ENCODE measurements around the gene TBC1D22B.

Gene TBC1D22B

DNA sequence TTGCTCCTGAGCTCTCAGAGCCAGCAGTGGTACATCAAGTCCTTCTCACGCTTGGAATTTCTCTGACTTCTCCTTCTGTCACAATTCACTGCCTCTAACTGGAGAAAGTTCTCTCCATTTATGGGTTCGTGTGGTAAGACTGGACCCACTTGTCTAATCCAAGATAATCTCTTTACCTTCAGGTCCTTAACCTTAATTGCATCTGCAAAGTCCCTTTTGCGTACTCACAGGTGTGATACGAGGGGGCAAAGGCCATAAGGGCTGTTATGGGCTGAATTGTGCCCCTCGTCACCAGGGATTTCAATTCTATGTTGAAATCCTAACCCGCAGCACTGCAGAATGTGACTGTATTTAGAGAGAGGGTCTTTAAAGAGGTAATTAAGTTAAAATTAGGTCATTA is 27.5 kb upstream of the TBC1D22B start:
- DNase-seq (ENCODE audit: low read depth): no peak
- no peak overlapping the region for H3K4me3 ChIP-seq (ENCODE audit: low read length)
- TF ChIP-seq, protein P1, sequence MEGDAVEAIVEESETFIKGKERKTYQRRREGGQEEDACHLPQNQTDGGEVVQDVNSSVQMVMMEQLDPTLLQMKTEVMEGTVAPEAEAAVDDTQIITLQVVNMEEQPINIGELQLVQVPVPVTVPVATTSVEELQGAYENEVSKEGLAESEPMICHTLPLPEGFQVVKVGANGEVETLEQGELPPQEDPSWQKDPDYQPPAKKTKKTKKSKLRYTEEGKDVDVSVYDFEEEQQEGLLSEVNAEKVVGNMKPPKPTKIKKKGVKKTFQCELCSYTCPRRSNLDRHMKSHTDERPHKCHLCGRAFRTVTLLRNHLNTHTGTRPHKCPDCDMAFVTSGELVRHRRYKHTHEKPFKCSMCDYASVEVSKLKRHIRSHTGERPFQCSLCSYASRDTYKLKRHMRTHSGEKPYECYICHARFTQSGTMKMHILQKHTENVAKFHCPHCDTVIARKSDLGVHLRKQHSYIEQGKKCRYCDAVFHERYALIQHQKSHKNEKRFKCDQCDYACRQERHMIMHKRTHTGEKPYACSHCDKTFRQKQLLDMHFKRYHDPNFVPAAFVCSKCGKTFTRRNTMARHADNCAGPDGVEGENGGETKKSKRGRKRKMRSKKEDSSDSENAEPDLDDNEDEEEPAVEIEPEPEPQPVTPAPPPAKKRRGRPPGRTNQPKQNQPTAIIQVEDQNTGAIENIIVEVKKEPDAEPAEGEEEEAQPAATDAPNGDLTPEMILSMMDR (conservative IDR thresholded peaks at IDR 0.05; ENCODE audit: low read length): no peak

DNA sequence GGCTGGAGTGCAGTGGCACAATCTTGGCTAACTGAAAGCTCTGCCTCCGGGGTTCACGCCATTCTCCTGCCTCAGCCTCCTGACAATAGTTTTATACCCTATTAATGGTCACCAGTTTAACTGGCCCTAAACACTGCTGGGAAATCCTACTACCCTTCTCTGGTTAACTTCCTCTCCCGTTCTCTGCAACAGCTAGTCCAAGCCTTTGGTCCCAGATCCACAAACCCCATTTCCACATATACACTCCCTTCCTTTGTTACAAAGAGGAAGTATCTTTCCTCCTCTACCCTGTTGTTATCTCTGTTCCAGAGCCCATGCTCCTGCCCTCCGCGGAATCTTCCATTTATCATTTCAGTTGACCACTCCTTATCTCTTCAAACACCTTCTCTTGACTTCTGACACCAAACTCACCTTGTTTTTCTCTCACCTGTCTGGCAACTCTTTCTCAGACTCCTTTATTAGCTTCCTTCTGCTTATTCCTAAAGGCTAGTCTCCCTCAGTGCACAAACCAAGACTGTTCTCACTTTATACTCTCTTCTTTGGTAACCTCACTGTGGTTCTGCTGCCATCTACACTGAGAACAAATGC is 25.0 kb upstream of the TBC1D22B start:
- TF ChIP-seq, protein P1 (conservative IDR thresholded peaks at IDR 0.05; ENCODE audit: low read length): no peak
- DNase-seq (ENCODE audit: low read depth): no peak
- no peak overlapping the region for H3K4me3 ChIP-seq (ENCODE audit: low read length)

DNA sequence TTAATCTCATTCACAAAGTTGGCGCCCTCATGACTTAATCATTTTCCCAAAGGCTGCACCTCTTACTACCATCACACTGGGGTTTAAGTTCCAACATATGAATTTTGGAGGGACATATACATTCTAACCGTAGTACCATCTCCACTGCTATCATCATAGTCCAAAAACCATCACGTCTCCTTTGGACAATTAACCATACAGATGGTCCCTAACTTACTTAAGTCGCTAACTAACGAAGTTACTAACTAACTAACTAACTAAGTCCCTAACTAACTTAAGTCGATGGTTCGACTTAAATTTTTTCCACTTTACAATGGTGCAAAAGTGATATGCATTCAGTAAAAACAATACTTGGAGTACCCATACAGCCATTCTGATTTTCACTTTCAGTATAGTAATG is 24.0 kb upstream of the TBC1D22B start:
- TF ChIP-seq, protein P1 (conservative IDR thresholded peaks at IDR 0.05; ENCODE audit: low read length): no peak
- no peak for DNase-seq (ENCODE audit: low read depth)
- H3K4me3 ChIP-seq (ENCODE audit: low read length): no peak overlapping the region

DNA sequence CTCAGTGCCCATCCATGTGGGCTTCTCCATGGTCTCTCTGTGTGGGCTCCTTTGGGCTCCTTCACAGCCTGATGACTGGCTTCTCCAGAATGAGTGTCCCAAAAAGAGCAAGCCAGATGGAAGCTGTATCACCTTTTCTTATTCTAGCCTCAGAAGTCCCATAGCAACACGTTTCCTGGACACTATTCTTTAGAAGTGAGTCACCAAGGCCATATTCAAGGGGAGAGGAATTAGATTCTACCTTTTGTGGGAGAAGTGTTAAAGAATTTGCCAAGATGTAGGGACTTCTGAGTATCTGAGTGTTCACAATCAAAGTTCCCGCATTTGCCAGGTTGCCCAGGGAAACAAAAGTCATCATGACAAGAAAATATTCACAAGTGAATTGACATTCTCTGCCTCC is 20.7 kb upstream of the TBC1D22B start:
- DNase-seq (ENCODE audit: low read depth): no peak
- no peak overlapping the region for H3K4me3 ChIP-seq (ENCODE audit: low read length)
- TF ChIP-seq, protein P1 (conservative IDR thresholded peaks at IDR 0.05; ENCODE audit: low read length): no peak

DNA sequence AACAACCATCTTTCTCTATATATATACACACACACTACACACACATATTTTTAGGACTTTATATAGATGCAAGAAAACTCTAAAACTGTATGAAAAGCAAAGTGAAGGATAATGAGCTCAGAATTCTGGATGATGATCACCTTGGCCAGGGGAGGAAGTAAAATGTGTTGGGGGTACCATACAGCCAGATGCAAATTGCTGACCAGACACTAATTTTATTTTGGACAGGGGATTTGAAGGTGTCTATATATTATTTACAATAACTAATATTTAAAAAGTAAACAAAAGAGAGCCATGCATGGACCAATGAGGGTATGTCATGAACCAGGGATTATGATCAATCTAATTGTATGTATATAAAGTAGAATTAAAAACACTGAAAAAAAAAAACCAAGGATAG is 19.8 kb upstream of the TBC1D22B start:
- DNase-seq (ENCODE audit: low read depth): no peak
- TF ChIP-seq, protein P1 (conservative IDR thresholded peaks at IDR 0.05; ENCODE audit: low read length): no peak
- H3K4me3 ChIP-seq (ENCODE audit: low read length): no peak overlapping the region

DNA sequence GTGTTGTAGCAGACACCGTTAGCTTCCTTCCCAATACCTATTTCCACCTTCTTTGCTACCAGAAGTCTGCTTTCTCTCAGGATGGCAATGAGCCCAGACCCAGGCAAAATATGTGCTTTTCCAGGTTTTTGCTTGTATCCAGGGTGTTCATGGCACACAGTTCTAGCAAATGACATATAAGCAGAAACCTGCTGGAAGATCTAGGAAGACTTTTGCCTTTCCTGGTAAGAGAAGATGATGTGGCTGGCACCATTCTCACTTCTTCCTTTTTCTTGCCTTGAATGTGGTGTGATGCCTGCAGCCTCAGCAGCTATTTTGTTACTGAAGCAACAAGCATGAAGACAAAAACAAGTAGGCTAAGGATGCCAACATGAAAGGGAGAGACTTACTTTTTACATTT is 19.2 kb upstream of the TBC1D22B start:
- TF ChIP-seq, protein P1 (conservative IDR thresholded peaks at IDR 0.05; ENCODE audit: low read length): no peak
- DNase-seq (ENCODE audit: low read depth): no peak
- H3K4me3 ChIP-seq (ENCODE audit: low read length): no peak overlapping the region

DNA sequence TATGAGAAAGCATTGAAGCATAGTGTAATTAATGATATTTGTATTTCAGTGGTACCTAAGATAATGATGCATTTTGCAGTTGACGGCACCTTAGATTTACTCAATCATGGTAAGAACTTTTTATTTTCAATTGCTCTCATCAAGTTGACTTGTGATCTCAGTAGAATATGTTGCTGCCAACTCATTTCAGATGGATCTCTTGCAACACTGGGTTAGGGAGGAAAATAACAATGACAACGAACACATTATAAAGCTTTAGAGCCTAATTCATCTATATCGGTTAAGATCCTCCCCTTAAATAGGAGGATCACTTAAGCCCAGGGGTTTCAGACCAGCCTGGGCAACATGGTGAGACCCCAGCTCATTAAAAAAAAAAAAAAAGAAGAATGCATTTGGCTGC is 18.0 kb upstream of the TBC1D22B start:
- no peak overlapping the region for H3K4me3 ChIP-seq (ENCODE audit: low read length)
- TF ChIP-seq, protein P1 (conservative IDR thresholded peaks at IDR 0.05; ENCODE audit: low read length): no peak
- peak; percentile 72 for DNase-seq (ENCODE audit: low read depth)

Data from AG10803 (cell line).